C4-2B (cell line): ENCODE results near the gene ATP2B3.

Experiments
- H3K27ac ChIP-seq: fragments of 450-650 bp; 2 replicates; pipeline ENCODE4 v1.5.1; 2017
- ZFX ChIP-seq: fragments of 450-650 bp; IDR thresholded peaks from 2 replicates; pipeline ENCODE4 v1.6.1; 2017
- TF ChIP-seq, protein P1 (sequence below): fragments of 450-650 bp; conservative IDR thresholded peaks from 2 replicates; pipeline ENCODE4 v1.5.1; 2017; ENCODE audit warnings: mild to moderate bottlenecking

The ATP2B3 gene

DNA sequence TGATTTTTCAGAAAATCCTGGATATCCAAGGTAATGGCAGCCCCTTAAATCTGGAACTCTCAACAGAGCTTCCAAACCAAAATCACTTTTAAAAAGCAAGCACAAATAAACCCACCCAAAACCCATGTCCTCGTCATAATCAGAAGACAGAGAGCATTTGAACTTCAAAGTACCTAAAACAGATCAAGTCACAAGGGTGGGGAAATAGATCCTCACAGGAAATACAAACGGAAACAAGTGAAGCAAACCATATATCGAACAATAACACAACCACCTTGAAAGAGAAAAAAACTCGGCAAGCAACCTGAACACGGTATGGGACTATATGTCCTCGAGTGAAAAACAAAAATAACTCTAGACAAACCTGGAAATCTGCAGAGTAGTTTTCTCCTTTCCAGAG, 97.4 kb downstream of the ATP2B3 start:
- H3K27ac ChIP-seq: no peak overlapping the region
- no peak for TF ChIP-seq ZFX
- TF ChIP-seq, protein P1, sequence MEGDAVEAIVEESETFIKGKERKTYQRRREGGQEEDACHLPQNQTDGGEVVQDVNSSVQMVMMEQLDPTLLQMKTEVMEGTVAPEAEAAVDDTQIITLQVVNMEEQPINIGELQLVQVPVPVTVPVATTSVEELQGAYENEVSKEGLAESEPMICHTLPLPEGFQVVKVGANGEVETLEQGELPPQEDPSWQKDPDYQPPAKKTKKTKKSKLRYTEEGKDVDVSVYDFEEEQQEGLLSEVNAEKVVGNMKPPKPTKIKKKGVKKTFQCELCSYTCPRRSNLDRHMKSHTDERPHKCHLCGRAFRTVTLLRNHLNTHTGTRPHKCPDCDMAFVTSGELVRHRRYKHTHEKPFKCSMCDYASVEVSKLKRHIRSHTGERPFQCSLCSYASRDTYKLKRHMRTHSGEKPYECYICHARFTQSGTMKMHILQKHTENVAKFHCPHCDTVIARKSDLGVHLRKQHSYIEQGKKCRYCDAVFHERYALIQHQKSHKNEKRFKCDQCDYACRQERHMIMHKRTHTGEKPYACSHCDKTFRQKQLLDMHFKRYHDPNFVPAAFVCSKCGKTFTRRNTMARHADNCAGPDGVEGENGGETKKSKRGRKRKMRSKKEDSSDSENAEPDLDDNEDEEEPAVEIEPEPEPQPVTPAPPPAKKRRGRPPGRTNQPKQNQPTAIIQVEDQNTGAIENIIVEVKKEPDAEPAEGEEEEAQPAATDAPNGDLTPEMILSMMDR: no peak

DNA sequence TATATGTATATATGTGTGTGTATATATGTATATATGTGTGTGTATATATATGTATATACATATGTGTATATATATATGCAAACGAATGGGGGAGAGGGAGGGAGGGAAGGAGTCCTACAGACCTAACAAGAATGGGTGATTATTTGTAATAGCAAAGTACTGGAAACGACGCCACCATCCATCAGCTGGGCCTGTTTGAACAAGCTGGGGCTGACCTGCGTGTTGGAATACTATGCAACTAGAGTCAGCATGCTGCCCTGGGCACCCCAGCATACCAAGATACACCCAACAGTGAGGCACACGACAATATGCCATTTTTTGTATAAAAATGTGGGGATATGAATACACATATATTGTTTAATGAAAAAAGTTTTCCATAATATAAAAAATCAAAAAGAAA, 103.1 kb downstream of the ATP2B3 start:
- TF ChIP-seq ZFX: no peak
- TF ChIP-seq, protein P1: no peak
- H3K27ac ChIP-seq: no peak overlapping the region

DNA sequence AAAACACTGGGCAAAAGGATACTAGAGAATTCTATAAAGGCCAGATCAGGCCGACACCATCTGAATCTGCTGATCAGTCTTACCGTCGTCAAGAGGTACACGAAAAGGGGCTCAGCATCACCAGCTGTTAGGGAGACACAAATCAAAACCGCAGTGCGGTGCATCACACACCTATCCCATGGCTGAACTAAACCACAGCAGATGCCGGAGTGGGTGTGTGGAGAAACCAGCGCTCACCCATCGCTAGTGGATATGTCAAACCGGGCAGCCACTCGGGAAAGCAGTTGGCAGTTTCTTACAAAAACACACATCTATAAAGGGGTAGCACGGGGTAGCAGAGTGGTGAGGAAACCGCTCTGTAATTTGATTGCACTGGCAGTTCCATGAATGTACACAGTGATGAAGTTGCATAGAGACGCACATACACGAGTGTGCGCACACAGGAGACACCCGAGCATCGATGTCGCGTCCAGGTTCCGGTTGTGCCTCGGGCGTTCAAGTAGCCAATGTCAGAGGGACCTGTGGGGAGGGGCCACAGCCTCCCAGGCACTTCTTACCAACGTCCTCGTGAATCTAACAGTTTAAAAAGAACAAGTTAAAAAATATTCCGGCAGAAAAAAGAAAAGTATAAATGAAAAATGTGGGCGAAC, 104.6 kb downstream of the ATP2B3 start:
- no peak overlapping the region for H3K27ac ChIP-seq
- TF ChIP-seq, protein P1: no peak
- TF ChIP-seq ZFX: no peak

DNA sequence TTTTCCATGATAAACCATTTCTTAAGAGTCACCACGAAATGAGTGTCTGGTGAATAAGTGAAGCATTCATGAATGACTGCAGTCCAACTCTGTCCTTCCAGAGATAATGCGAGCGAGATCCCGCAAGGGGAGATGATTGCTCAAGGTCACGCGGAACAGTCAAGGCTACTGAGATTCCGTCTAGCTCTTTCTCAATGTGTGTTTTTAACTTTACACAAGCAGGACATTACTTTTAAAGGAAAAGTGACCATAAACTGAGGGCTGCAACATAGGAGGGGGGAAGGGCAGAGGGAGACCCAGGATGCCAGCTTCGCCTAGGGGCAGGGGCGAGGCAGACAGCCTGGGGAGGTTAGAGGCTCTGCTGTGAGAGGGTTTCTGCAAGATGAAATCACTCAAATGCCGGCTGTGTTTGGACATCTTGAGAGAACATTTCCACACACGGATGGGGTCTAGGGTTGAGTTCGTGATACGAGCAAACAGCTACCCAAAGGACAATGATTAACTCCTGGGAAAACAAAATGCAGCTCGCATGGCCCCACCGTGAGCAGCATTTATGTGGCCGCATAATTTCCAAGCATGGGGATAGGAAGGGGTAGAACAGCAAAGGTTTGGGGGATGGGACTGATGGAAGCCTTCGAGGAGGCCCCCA, 105.3 kb downstream of the ATP2B3 start:
- H3K27ac ChIP-seq: no peak overlapping the region
- no peak for TF ChIP-seq ZFX
- TF ChIP-seq, protein P1: no peak

DNA sequence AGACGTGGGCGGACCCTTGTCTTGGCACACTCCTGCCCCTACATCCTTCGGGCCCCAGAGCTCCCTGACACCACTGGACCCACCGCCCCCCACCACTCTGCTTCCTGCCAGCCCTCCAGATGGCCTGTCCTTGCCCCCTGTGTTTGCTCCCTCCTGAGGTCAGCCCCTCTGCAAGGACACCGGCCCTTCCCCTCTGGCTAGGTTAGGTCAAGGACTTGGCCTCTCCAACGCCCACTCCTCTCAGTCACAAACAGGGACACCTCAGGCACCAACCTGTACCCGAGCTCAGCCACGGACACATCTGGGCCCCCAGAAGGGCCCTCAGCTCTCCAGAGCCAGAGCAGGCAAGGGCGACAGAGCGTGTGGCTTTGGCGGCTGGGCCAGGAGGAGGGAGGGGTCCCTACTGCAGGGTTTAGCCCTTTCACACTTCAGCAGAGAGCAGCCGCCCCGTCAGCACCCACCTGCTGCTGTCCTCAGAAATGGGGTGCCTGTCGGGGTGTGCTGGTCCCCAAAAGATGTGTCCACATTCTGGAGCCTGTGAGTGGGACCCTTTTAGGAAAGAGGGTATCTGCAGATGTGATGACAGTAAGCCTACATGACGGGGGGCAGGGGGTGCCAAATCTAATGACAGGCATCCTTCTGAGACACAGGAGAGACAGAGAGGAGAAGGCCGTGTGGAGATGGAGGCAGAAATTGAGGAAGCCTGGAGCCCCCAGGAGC, 106.0 kb downstream of the ATP2B3 start:
- H3K27ac ChIP-seq: no peak overlapping the region
- TF ChIP-seq ZFX: no peak
- TF ChIP-seq, protein P1: no peak

DNA sequence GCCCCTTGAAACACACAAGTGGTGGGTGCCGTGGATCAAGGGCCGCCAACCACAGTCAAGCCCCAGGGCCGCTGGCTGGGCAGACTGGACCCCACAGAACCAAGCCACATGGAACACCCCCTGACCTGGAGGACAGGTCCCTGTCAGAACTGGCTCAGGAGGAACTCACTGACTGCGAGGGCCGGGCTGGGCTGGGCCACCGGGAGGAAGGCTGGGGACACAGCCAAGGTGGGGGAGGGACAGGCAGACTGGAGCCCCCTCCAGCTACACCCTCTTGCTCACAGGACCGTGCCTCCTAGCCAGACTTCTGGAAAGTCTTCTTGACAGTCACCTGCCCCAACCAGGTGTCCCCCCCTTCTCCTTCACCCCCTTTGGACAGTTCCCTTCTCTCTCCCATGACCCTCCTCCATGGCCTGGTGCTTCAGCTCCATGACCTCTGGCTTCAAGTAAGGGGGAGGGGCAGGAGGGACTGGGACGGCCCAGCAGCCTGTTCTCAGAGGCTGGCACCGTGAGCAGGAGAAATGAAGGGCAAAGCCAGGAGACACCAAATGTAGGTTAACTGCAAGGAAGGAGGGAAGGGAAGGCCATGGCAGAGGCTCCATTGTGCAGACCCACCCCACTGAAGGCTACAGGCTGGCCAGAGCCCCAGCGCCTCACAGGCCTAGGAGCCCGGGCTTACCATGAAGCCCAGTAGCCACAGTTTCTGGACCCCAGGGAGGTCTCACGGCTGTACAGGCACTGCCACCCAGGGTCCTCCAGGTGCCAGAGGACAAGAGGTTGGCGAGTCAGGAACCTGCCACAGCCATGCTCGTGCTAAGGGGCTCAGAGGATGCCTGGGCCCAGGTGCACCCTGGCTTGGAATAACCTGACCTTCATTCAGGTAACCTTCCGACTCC, 107.0 kb downstream of the ATP2B3 start:
- TF ChIP-seq, protein P1: no peak
- TF ChIP-seq ZFX: no peak
- no peak overlapping the region for H3K27ac ChIP-seq
